Measurements from ENCODE around the gene RGN.
"Not testable (repeated sequence)": the region's sequence is repeated elsewhere in the genome, so short reads cannot be mapped to it uniquely, and the experiment has no call there.

RGN gene

GRCh38 chrX:47091149-47091775, 13.0 kb downstream of the RGN start:
- DNase-seq (ENCODE audit: insufficient read length) (no peak), FAIRE-seq (no peak)
- no peak for TF ChIP-seq POLR2AphosphoS5 (IDR thresholded peaks at IDR 0.05; ENCODE audit: low read depth, low read length)
- no peak for TF ChIP-seq TAF1 (IDR thresholded peaks at IDR 0.05; ENCODE audit: borderline replicate concordance, low read depth, low read length)
- no peak for TF ChIP-seq POLR2A (IDR thresholded peaks at IDR 0.05; ENCODE audit: low read depth, low read length)

- FAIRE-seq (no peak), DNase-seq (ENCODE audit: insufficient read length) (no peak)
- no peak for TF ChIP-seq POLR2A (IDR thresholded peaks at IDR 0.05; ENCODE audit: low read depth, low read length)
- TF ChIP-seq TAF1 (IDR thresholded peaks at IDR 0.05; ENCODE audit: borderline replicate concordance, low read depth, low read length): no peak
- no peak for TF ChIP-seq POLR2AphosphoS5 (IDR thresholded peaks at IDR 0.05; ENCODE audit: low read depth, low read length)
Measured at GRCh38 chrX:47093248-47093647, 15.0 kb downstream of the RGN start.

DNA sequence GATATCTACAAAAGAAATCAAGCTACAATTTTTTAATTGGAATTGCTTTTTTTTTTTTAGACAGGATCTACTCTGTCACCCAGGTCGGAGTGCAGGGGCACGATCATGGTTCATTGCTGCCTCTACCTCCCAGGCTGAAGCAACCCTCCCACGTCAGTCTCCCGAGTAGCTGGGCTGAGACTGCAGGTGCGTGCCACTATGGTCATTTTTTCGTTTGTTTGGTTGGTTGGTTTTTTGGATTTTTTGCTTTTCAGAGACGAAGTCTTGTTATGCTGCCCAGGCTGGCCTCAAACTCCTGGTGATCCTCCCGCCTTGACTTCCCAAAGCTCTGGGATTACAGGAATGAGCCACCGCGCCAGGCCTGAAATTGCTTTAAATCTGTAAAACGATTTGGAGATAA, 15.6 kb downstream of the RGN start:
- TF ChIP-seq TAF1 (IDR thresholded peaks at IDR 0.05; ENCODE audit: borderline replicate concordance, low read depth, low read length) (no peak), POLR2A (IDR thresholded peaks at IDR 0.05; ENCODE audit: low read depth, low read length) (no peak), POLR2AphosphoS5 (IDR thresholded peaks at IDR 0.05; ENCODE audit: low read depth, low read length) (no peak)
- FAIRE-seq: no peak

DNA sequence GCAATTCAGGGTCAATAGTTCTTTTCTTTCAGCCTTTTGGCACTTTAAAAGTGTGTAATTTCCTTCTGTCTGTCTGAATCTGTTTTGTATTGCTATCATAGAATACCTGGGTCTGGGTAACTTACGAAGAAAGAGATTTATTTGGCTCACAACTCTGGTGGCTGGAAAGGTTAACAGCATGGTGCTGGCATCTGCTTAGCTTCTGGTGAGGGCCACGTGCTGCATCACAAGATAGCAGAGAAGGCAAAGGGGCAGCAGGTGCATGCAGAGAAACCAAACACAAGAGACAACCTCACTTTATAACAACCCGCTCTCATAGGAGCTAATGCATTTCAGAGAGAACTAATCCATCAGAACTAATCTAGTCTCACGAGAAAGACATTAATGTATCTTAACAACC, 18.8 kb downstream of the RGN start:
- no peak for FAIRE-seq
- DNase-seq (ENCODE audit: insufficient read length): no peak
- no peak for TF ChIP-seq POLR2AphosphoS5 (IDR thresholded peaks at IDR 0.05; ENCODE audit: low read depth, low read length)
- TF ChIP-seq TAF1 (IDR thresholded peaks at IDR 0.05; ENCODE audit: borderline replicate concordance, low read depth, low read length): no peak
- TF ChIP-seq POLR2A (IDR thresholded peaks at IDR 0.05; ENCODE audit: low read depth, low read length): no peak

More for the DNA sequence above, 15.6 kb downstream of the RGN start:
- no peak for DNase-seq (ENCODE audit: insufficient read length)

- FAIRE-seq (no peak), DNase-seq (ENCODE audit: insufficient read length) (no peak)
- no peak for TF ChIP-seq POLR2AphosphoS5 (IDR thresholded peaks at IDR 0.05; ENCODE audit: low read depth, low read length)
- no peak for TF ChIP-seq POLR2A (IDR thresholded peaks at IDR 0.05; ENCODE audit: low read depth, low read length)
- TF ChIP-seq TAF1 (IDR thresholded peaks at IDR 0.05; ENCODE audit: borderline replicate concordance, low read depth, low read length): no peak
Measured at GRCh38 chrX:47098338-47099094, 20.3 kb downstream of the RGN start.

DNA sequence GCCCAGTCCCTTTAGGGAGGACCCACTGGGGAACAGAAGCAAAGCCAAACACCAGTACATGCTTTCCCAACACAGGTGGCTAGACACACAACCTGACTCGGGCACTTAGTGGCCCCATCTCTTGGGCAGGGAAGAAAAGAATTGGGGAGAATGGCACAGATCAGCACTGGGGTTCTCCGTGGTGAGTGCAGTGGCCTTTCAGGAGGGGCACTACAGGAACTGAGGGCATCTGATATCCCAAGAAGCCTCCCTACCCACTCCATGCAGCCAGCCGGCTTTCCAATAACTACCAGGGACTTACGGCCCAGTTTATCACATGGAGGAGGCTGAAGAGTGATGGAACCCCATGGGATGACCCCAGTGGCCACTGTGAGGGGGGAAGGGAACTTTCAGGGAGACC, 23.0 kb downstream of the RGN start:
- no peak for TF ChIP-seq POLR2AphosphoS5 (IDR thresholded peaks at IDR 0.05; ENCODE audit: low read depth, low read length)
- TF ChIP-seq POLR2A (IDR thresholded peaks at IDR 0.05; ENCODE audit: low read depth, low read length): no peak
- no peak for TF ChIP-seq TAF1 (IDR thresholded peaks at IDR 0.05; ENCODE audit: borderline replicate concordance, low read depth, low read length)
- no peak for FAIRE-seq
- no peak for DNase-seq (ENCODE audit: insufficient read length)

GRCh38 chrX:47110936-47111615, 32.8 kb downstream of the RGN start:
- FAIRE-seq; DNase-seq (ENCODE audit: insufficient read length): not testable (repeated sequence)

DNA sequence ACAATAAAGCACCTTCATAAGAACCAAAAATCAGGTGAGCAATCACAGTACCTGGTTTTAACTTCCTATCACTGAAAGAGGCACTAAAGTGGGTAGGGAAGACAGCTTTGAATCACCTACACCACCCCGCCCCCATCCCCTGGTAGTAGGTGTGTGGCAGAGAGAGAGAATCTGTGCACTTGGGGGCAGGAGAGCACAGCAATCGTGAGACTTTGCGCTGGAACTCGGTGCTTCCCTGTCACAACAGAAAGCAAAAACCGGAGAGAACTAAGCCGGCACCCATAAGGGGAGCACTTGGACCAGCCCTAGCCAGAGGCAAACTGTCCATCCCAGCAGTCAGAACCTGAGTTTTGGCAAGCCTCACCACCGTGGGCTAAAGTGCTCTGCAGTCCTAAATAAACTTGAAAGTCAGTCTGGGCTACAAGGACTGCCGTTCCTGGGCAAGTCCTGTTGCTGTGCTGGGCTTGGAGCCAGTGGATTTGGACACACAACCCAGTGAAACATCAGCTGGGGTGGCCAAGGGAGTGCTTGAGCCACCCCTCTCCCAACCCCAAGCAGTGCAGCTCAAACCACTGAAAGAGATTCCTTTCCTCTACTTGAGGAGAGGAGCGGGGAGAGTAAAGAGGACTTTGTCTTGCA, 34.2 kb downstream of the RGN start:
- DNase-seq (ENCODE audit: insufficient read length): no peak
- no peak for FAIRE-seq
- TF ChIP-seq POLR2A (IDR thresholded peaks at IDR 0.05; ENCODE audit: low read depth, low read length) (no peak), TAF1 (IDR thresholded peaks at IDR 0.05; ENCODE audit: borderline replicate concordance, low read depth, low read length) (no peak), POLR2AphosphoS5 (IDR thresholded peaks at IDR 0.05; ENCODE audit: low read depth, low read length) (no peak)

GRCh38 chrX:47116551-47117110, 38.4 kb downstream of the RGN start:
- not testable (repeated sequence) for FAIRE-seq; DNase-seq (ENCODE audit: insufficient read length)

GRCh38 chrX:47124466-47124865, 46.2 kb downstream of the RGN start:
- DNase-seq (ENCODE audit: insufficient read length); FAIRE-seq: not testable (repeated sequence)

GRCh38 chrX:47129157-47129898, 51.1 kb downstream of the RGN start:
- DNase-seq (ENCODE audit: insufficient read length) (peak; percentile 54), FAIRE-seq (peak; percentile 94)
- TF ChIP-seq TAF1 (IDR thresholded peaks at IDR 0.05; ENCODE audit: borderline replicate concordance, low read depth, low read length): peak; percentile 85
- TF ChIP-seq POLR2AphosphoS5 (IDR thresholded peaks at IDR 0.05; ENCODE audit: low read depth, low read length): peak; percentile 73
- peak; percentile 76 for TF ChIP-seq POLR2A (IDR thresholded peaks at IDR 0.05; ENCODE audit: low read depth, low read length)

Measured in GM12892 (cell line).